ENCODE data around the gene CPLANE1. TPM values are rescaled to one million over a fixed set of nuclear protein-coding genes. Genes with fewer than 3 reads are reported as not detected.
"Not testable (repeated sequence)": the region's sequence is repeated elsewhere in the genome, so short reads cannot be mapped to it uniquely, and the experiment has no call there.

CPLANE1 gene
- total RNA-seq = 10 to 100 TPM; 10.2 to 10.9 TPM
- long read RNA-seq, partial matches to known transcripts = 1 of 4 reads
- long read RNA-seq, other reads (novel, unspliced or antisense) = 3 of 4 reads

GRCh38 chr5:37248970-37249814 is at the start of gene CPLANE1:
TSS of gene CPLANE1 (minus strand) at chr5:37249376. CDS start at chr5:37247698, 1,678 bp downstream.
- intact Hi-C loops (cut with DNase I, micrococcal nuclease) = no loop called here
- ATAC-seq = peak; percentile 92
- peak; percentile 56 to 77 for DNase-seq

DNA sequence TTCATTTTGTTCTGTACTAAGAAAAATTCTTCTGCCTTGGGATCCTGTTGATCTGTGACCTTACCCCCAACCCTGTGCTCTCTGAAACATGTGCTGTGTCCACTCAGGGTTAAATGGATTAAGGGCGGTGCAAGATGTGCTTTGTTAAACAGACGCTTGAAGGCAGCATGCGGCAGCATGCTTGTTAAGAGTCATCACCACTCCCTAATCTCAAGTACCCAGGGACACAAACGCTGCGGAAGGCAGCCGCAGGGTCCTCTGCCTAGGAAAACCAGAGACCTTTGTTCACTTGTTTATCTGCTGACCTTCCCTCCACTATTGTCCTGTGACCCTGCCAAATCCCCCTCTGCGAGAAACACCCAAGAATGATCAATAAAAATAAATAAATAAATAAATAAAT is 47.1 kb upstream of the CPLANE1 start:
- intact Hi-C loops (cut with DNase I, micrococcal nuclease); DNase-seq; ATAC-seq: not testable (repeated sequence)

DNA sequence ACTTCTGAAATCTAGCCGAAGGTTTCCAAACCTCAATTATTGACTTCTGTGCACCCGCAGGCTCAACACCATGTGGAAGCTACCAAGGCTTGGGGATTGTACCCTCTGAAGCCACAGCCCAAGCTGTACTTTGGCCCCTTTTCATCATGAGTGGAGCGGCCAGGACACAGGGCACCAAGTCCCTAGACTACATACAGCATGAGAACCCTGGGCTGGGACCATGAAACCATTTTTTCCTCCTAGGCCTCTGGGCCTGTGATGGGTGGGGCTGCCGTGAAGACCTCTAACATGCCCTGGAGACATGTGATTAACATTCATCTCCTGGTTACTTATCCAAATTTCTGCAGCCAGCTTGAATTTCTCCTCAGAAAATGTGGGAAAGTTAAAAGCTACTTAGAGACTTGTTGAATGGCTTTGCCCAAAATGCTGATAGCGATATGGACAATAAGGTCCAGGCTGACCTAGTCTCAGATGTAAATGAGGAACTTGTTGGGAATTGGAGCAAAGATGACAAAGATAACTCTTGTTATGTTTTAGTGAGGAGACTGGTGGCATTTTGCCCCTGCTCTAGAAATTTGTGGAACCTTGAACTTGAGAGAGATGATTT is 34.1 kb upstream of the CPLANE1 start:
- no peak for ATAC-seq
- intact Hi-C loops (cut with DNase I, micrococcal nuclease) = no loop called here
- no peak for DNase-seq

DNA sequence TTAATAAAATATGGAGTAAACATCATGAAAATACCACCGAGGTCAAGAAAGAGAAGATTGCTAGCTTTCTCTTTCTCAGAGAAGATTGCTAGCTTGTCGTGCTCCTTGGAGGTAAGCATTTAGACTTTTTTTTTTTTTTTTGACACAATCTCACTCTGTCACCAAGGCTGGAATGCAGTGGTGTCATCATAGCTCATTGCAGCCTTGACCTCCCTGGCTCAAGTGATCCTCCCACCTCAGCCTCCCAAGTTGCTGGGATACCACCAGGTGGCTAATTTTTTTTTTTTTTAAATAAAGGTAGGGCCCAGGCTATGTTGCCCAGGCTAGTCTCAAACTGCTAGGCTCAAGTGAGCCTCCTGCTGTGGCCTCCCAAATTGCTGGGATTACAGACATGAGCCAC is 26.3 kb upstream of the CPLANE1 start:
- DNase-seq = no peak
- intact Hi-C loops (cut with DNase I, micrococcal nuclease) = no loop called here
- no peak for ATAC-seq

DNA sequence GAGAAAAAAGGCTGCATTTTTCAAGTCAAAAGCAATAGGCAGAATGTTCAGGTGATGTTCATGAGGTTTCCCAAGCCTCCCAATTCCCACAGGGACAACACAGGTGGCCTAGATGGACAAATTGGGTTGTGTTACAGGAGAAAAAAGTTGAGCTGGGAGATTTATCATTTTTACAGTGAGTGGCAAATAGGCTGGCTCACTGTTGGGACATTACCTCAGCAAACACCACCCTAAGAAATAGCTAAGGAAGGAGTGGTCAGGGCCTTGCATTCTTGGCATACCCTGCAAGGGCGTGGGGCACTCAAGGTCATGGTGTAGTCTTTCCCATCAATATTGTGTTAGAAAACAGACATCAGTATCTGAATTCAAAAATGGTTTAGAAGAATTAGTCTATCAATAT is 23.3 kb upstream of the CPLANE1 start:
- DNase-seq (peak in 1 of 2 donors; percentile 44), ATAC-seq (peak; percentile 77)

DNA sequence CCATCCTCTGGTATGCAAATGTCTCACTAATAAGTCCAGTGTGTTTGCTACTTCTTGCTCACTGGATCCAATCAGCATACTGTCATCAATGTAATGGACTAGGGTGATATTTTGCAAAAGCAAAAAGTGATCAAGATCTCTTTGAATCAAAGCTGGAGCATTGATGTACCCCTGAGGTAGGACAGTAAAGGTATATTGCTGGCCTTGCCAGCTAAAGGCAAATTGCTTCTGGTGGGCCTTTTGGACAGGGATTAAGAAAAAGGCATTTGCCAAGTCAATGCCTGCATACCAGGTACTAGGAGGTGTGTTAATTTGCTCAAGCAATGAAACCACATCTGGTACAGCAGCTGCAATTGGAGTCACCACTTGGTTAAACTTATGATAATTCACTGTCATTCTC is 18.9 kb upstream of the CPLANE1 start:
- intact Hi-C loops (cut with DNase I, micrococcal nuclease); DNase-seq; ATAC-seq: not testable (repeated sequence)

More for the DNA sequence above, 23.3 kb upstream of the CPLANE1 start:
- intact Hi-C loops (cut with DNase I, micrococcal nuclease) = no loop called here

DNA sequence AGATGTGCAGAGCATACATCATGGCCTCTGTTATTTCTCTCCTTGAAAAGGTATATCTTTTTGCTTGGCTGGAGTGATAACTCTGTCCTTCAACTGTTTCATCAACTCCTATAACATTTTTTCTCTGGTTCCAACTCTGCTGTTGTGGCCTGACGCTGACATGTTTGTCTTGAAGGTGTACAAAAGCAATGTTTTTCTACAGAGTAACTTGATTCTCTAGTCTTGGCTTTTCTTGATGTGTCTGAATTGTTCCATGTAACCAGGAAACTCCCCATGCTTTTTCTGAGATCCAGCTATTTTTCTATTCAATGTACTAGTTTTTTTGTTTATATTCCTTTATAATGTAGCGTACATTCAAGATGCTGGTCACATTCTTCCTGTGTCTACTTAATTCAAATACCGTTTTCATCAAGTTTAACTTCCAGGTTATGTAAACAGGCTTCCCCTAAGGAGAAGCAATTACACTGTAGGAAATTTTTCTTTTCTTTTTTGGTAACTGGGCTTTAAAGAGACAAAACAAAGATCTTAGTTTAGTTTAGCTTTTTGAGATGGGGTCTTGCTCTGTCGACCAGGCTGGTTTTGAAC is 6.7 kb upstream of the CPLANE1 start:
- no peak for ATAC-seq
- intact Hi-C loops (cut with DNase I, micrococcal nuclease) = no loop called here
- DNase-seq = no peak

GRCh38 chr5:37254581-37254980 is 5.4 kb upstream of the CPLANE1 start:
- no peak for DNase-seq
- no peak for ATAC-seq
- intact Hi-C loops (cut with DNase I, micrococcal nuclease) = no loop called here

- DNase-seq (no peak), ATAC-seq (no peak)
- intact Hi-C loops (cut with DNase I, micrococcal nuclease) = no loop called here
Measured at GRCh38 chr5:37251665-37252064, 2.5 kb upstream of the CPLANE1 start.

DNA sequence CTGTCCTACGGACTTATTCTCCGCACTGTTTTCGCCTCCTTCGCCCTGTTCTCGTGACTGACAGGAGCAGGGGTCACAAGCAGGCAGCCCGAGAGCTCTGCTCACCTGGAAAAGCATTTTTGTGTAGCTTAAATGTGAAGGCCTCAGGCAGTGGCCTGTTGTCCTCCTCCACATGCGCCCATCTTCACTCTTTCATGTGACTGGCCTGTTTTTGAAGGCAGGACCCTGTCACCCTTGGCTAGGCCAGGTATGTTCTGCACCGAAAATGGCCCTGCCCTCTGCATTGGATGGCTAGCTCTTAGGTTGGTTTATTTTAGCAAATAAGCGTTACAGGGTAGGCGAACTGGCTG is 614 bp upstream of the CPLANE1 start:
- DNase-seq (no peak), ATAC-seq (no peak)
- intact Hi-C loops (cut with DNase I, micrococcal nuclease) = no loop called here

DNA sequence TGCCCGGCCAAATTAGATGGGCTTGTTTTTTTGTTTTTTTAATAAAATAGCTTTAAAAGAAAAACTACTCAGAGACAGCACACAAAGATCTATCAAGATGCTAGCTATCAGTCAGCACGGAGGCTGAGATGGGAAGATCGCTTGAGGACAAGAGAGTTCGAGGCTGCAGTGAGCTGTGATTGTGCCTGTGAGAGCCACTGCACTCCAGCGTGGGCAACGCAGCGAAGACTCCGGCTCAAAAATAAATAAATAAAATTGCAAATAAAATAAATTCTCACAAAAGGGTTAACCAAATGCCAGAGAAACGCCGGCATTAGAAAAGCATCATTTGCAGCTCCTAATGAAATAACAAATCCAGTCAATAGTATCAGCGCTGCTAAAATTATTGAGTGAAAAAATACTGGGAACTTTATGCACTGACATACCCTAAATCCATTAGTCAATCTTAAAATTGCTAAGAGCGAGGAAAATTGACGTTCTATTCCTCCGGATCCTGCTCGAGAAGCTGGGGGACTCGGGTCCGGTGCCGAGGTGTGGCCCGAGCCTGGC is 681 bp downstream of the CPLANE1 start:
- intact Hi-C loops (cut with DNase I, micrococcal nuclease) = no loop called here
- no peak for DNase-seq

DNA sequence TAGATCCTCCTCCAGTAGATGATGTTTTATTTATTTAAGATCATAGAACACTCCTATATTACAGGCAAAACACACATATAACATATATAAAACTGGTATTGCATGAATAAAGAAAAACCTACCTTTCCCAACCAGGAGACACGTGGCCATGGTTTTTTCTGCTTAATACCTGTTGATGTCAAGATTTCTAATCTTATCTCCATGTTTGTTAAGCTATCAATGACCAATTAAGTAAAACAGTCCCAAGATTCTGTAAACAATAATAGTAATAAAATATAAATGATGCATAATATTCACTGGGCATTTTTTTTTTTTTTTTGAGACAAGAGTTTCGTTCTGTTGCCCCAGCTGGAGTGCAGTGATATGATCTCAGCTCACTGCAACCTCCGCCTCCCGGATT is 1.7 kb downstream of the CPLANE1 start:
- intact Hi-C loops (cut with DNase I, micrococcal nuclease) = no loop called here
- no peak for ATAC-seq
- DNase-seq = no peak

More for the DNA sequence above, 681 bp downstream of the CPLANE1 start:
- ATAC-seq = no peak

DNA sequence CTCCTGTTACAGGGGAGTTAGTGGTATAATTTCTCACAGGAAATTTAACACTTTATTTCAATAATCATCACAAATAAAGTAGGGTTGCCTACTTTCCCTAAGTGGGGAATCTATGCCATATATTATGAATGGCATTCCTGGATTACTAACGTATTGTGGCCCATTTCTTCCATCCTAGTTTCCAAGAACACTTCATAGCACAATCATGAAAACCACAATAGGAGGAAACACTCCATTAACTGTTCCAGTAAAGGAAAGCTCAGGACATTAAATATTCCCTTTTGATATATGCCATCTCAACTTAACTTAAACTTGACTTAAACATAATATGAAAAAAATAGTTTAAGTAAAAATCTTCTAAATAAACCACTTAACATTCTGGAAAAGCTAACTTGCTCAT is 2.1 kb downstream of the CPLANE1 start:
- intact Hi-C loops (cut with DNase I, micrococcal nuclease) = no loop called here
- DNase-seq = no peak
- no peak for ATAC-seq

GRCh38 chr5:37234288-37234687 is 14.9 kb downstream of the CPLANE1 start:
- intact Hi-C loops (cut with DNase I, micrococcal nuclease) = no loop called here
- DNase-seq = no peak
- ATAC-seq = no peak

DNA sequence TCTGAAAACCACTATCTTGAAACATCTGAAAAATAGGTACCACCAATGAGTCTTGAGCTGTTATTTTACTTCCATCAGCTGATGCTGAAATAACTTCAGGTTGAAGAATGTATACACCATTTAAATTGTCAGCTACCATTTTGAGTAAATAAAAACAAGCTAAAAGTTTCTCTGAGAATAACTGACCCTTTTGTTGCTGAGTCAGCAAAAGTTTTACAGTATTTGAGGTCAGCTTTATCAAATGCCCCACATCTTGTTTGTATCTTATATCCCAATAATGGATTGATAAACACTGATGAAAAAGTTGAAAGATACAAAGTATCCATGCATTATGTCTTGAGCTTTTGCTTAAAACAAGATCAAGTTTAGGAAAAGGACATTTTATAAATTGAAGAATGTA is 22.8 kb downstream of the CPLANE1 start:
- intact Hi-C loops (cut with DNase I, micrococcal nuclease) = no loop called here
- ATAC-seq (no peak), DNase-seq (no peak)

DNA sequence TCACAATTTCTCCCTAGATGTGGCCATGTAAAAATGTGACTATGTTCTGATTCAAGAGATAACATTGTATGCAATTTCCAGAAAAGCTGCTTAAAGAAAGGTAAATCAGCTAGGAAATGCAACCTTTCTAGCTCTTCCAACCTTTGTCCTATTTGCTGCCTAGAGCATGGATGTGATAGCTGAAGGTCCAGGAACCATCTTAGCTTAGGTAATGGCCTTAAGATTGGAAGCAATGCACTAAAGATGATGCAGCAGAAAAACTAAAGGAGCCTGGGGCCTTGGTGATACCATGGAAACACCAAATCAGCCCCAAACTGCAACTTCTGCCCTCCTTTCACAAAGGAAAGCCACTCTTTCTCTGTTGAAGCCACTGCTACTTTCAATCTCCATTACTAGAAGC is 27.0 kb downstream of the CPLANE1 start:
- no peak for DNase-seq
- intact Hi-C loops (cut with DNase I, micrococcal nuclease) = no loop called here
- ATAC-seq = no peak

GRCh38 chr5:37220426-37220825 is 28.8 kb downstream of the CPLANE1 start:
- ATAC-seq; intact Hi-C loops (cut with DNase I, micrococcal nuclease); DNase-seq: not testable (repeated sequence)

DNA sequence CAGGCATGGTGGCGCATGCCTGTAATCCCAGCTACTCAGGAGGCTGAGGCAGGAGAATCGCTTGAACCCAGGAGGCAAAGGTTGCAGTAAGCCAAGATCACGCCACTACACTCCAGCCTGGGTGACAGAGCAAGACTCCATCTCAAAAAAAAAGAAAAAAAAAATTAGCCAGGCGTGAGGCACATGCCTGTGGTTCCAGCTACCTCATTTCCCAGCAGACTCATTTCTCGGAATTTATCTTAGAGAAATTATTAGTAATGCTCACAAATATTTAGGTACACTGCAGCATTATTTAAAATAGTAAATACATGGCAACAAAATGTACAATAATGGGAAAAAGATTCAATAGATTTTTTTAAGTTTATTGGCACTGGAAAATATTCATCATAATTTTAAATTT is 29.8 kb downstream of the CPLANE1 start:
- ATAC-seq; intact Hi-C loops (cut with DNase I, micrococcal nuclease); DNase-seq: not testable (repeated sequence)

- intact Hi-C loops (cut with DNase I, micrococcal nuclease) = no loop called here
- ATAC-seq = no peak
Measured at GRCh38 chr5:37217976-37218375, 31.2 kb downstream of the CPLANE1 start.

DNA sequence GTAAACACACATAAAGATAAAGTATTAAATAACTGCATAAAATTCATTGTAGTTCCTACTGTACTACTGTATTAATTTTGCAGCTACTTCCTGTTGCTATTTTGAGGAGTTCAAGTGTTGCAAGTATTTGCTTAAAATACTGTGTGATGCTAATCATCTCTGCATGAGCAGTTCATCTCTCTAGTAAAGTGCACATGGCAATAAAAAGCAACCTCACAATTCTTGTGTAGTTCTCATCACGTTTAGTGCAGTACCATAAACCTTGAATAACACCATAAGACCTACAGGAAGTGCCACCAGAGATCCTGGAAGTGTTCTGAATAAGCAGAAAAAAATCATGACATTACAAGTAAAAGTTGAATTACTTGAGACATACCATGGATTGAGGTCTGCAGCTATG is 34.6 kb downstream of the CPLANE1 start:
- intact Hi-C loops (cut with DNase I, micrococcal nuclease) = no loop called here
- peak; percentile 97 for ATAC-seq
- DNase-seq = no peak

More at GRCh38 chr5:37217976-37218375, 31.2 kb downstream of the CPLANE1 start:
- DNase-seq = no peak

Measured in left colon (tissue), 2 donors.